Ascending aorta (tissue), 2 donors: ENCODE measurements around the gene VSTM5. TPM values are rescaled to one million over a fixed set of nuclear protein-coding genes. Genes with fewer than 3 reads are reported as not detected.

Source experiments
- DNase-seq, 2 donors: peaks; one replicate each; pipeline ENCODE4 v3.0.0-alpha.2; 2019; ENCODE audit warnings: low spot score in 2 of 2
- H3K27ac ChIP-seq, 2 donors: fragments of 200-600 bp; sonication (generic); one replicate each; pipeline ENCODE4 v1.5.1; 2016 to 2017; ENCODE audit warnings: mild to moderate bottlenecking in 1 of 2
- H3K27me3 ChIP-seq: fragments of 200-600 bp; sonication (generic); one replicate; pipeline ENCODE4 v1.5.1; 2017
- H3K36me3 ChIP-seq, 2 donors: fragments of 200-600 bp; sonication (generic); one replicate each; pipeline ENCODE4 v1.5.1; 2016
- H3K4me1 ChIP-seq, 2 donors: fragments of 200-600 bp; sonication (generic); one replicate each; pipeline ENCODE4 v1.5.1; 2016 to 2017; ENCODE audit warnings: mild to moderate bottlenecking in 1 of 2
- H3K4me3 ChIP-seq, 2 donors: fragments of 200-600 bp; sonication (generic); one replicate each; pipeline ENCODE4 v1.5.1; 2016 to 2017; ENCODE audit warnings: mild to moderate bottlenecking in 1 of 2
- H3K9me3 ChIP-seq, 2 donors: fragments of 200-600 bp; sonication (generic); one replicate each; pipeline ENCODE4 v1.5.1; 2016
- CTCF ChIP-seq, 3 experiments: fragments of 200-600 bp in 2 of 3; fragments of 450-650 bp in 1 of 3; sonication (generic) in 2 of 3; IDR thresholded peaks; one replicate each; pipeline ENCODE4 v1.5.1; 2016 to 2019; ENCODE audit warnings: antibody characterized with exemption in 3 of 3, mild to moderate bottlenecking in 1 of 3, moderate library complexity in 1 of 3
- intact Hi-C: fragments of 100-400 bp; cut with DNase I; formaldehyde crosslinking; loops from one replicate; pipeline ENCODE4 v1.15.1; 2023
- total RNA-seq: library from RNA; depleted of rRNA; stranded (reverse); fragments of >200 nt; gene quantifications from one replicate; pipeline ENCODE4 v1.1.0, GENCODE V29; 2016

The VSTM5 gene
- total RNA-seq, 1 donor from 2014 or later: not detected

- H3K27ac ChIP-seq: no peak overlapping the region
- no peak for DNase-seq
- no peak overlapping the region for H3K4me3 ChIP-seq
- H3K4me1 ChIP-seq: peaks cover 0 to 4% of the 10 kb centered on the region in 2 donors
- H3K27me3 ChIP-seq: no peaks in the 10 kb centered on the region
- no peak for TF ChIP-seq CTCF (IDR thresholded peaks at IDR 0.05)
- H3K36me3 ChIP-seq: no peaks in the 10 kb centered on the region
- intact Hi-C loops: no loop called here
- H3K9me3 ChIP-seq: no peaks in the 10 kb centered on the region
Measured at GRCh38 chr11:93845181-93846092, 5.0 kb downstream of the VSTM5 start.

- Histone ChIP-seq H3K27me3 (no peaks in the 10 kb centered on the region), H3K9me3 (no peaks in the 10 kb centered on the region), H3K27ac (no peak overlapping the region), H3K4me3 (no peak overlapping the region), H3K4me1 (peaks cover 0 to 1% of the 10 kb centered on the region in 2 donors), H3K36me3 (no peaks in the 10 kb centered on the region)
- TF ChIP-seq CTCF (IDR thresholded peaks at IDR 0.05): no peak
- DNase-seq: no peak
- intact Hi-C loops: no loop called here
Measured at GRCh38 chr11:93844568-93844967, 5.8 kb downstream of the VSTM5 start.

GRCh38 chr11:93843906-93844305, 6.5 kb downstream of the VSTM5 start:
- intact Hi-C loops: no loop called here
- no peak overlapping the region for H3K4me3 ChIP-seq
- H3K36me3 ChIP-seq: no peaks in the 10 kb centered on the region
- H3K9me3 ChIP-seq: no peaks in the 10 kb centered on the region
- H3K4me1 ChIP-seq: no peaks in the 10 kb centered on the region
- no peak overlapping the region for H3K27ac ChIP-seq
- no peak for TF ChIP-seq CTCF (IDR thresholded peaks at IDR 0.05)
- no peaks in the 10 kb centered on the region for H3K27me3 ChIP-seq
- no peak for DNase-seq

GRCh38 chr11:93842461-93842860, 8.0 kb downstream of the VSTM5 start:
- intact Hi-C loops: no loop called here
- Histone ChIP-seq H3K36me3 (no peaks in the 10 kb centered on the region), H3K27me3 (no peaks in the 10 kb centered on the region), H3K4me3 (no peak overlapping the region), H3K27ac (no peak overlapping the region), H3K9me3 (no peaks in the 10 kb centered on the region), H3K4me1 (no peaks in the 10 kb centered on the region)
- no peak for DNase-seq
- TF ChIP-seq CTCF (IDR thresholded peaks at IDR 0.05): no peak

- peak in 1 of 2 donors; percentile 9 for DNase-seq
- Histone ChIP-seq H3K27ac (no peak overlapping the region), H3K9me3 (no peaks in the 10 kb centered on the region), H3K36me3 (no peaks in the 10 kb centered on the region), H3K27me3 (no peaks in the 10 kb centered on the region), H3K4me3 (no peak overlapping the region), H3K4me1 (no peaks in the 10 kb centered on the region)
- TF ChIP-seq CTCF (IDR thresholded peaks at IDR 0.05): no peak
- intact Hi-C loops: no loop called here
Measured at GRCh38 chr11:93842034-93842433, 8.4 kb downstream of the VSTM5 start.
